ENCODE results near the gene CAPZB.

The CAPZB gene

DNA sequence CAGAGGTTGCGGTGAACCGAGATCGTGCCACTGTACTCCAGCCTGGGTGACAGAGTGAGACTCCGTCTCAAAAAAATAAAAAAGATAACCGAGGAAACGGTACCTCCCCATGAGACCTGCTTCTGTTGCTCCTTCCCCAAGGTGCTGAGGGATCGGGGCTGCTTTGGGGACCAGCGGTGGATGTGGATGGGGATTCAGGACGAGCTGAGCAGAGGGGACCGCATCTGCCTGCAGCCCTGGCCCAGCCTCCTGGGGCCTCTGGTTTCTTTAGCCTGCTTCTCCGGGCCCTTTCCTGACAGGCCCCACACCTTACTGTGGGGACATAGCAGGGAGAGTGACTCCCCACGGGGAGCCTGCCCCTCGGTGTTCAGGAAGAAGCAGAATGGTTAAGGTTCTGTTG, 156.2 kb downstream of the CAPZB start:
- no peak for DNase-seq (ENCODE audit: low read depth in 3 of 3)

DNA sequence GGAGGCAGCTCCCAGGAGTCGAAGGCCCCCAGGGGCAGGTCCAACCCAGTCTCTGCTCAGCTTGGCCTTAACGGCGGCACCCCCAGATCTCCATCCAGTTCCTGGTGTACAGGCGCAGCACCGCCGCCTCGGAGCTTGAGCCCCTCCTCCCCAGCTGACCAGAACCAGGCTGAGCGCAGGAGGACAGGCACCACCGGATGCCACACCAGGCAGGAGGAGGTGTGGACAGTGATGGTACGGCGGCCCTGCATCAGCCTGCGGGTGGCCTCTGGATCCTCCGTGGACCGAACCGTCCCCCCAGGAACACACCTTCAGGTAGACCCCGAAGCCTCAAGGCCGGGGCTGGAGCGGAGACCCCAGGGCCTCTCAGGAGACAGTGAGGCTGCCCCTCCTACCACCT, 156.9 kb downstream of the CAPZB start:
- no peak for DNase-seq (ENCODE audit: low read depth in 3 of 3)

DNA sequence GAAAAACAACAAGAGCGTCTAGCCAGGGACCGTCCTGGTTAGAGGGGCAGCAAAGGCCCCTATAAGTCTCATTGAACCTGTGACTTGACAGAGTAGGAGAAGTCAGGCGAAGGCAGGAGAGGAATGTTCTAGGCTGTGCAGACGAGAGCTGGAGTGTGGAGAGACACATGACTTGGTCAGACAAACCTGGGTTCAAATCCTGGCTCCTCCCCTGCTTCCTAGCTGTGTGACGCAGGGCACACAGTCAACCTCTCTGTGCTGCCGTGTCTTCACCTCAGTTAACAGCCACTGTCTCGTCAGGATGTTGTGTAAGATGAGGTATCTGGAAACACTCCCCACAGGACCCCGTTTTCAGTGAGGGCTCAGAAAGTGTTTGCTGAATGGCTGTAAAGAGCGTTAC, 157.6 kb downstream of the CAPZB start:
- DNase-seq (ENCODE audit: low read depth in 3 of 3) = no peak

DNA sequence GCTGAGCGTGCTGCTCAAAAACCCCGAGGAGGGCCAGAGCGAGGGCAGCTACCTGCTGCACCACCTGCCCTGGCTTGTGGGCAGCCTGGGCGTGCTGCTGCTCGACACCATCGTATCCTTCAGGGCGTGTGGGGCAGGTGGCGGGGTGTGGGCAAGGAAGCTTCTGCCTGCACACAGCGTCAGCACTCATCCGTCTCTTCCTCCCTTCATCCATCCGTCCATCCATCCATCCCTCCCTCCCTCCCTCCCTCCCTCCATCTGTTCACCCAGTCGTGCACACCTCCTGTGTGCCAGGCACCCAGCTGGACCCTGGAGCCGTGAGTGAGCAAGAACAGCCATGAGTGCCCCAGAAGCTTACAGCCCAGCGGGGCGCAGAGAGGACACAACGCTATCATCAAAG, 158.0 kb downstream of the CAPZB start:
- DNase-seq (ENCODE audit: low read depth in 3 of 3) = no peak

DNA sequence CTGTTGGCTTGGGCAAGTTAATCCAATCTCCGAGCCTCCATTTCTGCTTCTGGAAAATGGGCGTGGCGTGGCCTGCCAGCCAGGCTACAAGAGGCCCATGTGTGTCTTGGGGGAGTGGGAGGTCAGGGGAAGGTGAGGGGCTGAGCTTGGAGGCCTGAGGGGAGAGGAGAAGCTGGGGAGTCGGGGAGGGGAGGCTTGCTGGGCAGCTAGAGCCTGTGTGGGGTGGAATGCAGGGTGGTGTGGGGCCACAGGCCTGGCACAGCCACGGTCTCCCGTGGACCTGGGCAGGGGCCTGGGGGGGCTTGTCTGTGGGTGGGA, 158.6 kb downstream of the CAPZB start:
- no peak for DNase-seq (ENCODE audit: low read depth in 3 of 3)

DNA sequence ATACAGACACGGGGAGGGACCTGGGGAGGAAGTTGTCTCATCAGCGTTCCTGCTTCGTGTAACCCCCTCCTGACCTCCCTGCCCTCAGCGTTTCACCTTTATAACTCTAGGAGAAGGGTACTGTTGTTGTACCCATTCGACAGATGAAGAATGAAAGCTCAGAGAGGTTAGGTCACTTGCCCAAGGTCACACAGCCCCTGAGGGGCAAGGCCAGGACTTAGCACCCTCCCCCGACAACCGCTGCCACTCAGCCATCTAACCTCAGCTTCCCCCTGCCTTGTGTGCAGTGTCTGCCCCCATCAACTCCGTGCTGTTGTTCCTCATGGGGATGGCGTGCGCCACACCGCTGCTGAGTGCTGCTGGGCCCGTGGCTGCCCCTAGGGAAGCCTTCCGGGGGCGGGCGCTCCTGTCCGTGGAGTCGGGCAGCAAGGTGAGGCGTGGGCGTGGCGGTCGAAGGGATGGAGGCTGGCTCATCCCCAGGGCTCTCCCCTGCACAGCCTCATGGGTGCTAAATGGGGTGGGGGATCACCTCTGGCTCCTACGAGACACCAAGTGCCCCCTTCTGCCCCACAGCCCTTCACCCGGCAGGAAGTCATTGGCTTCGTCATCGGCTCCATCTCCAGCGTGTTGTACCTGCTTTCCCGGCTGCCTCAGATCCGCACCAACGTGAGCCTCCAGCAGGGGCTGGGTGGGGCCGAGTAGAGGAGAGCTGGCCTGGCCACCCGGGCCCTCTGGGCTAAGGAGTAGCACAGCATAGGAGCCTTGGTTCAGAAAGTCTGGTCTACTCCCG, 159.2 kb downstream of the CAPZB start:
- DNase-seq (ENCODE audit: low read depth in 3 of 3) = no peak

DNA sequence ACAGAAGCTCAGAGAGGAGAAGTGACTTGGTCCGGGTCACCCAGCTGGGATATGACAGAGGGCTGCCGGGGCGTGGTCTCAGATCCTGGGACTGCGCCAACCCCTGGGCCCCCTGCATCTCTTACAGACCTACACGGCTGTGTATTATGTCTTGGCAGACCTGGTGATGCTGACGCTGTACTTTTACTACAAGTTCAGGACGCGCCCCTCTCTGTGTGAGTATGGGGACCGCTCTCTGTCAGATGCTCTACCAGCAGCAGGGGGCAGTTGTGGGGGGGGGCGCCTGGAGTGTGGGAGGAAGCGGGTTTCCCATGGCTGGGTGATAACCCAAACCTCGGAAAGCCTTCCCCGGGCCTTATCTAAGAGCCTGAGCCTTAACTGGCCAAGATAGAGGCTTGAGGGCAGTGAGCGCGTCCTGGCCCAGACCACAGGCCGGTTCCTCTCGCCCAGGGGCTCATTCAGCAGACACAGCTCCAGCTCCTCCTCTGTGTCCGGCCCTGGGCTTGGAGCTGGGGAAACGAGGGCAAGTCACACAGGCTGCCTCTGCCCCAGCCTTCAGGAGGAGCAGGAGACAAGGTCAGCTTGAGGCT, 159.9 kb downstream of the CAPZB start:
- no peak for DNase-seq (ENCODE audit: low read depth in 3 of 3)

DNA sequence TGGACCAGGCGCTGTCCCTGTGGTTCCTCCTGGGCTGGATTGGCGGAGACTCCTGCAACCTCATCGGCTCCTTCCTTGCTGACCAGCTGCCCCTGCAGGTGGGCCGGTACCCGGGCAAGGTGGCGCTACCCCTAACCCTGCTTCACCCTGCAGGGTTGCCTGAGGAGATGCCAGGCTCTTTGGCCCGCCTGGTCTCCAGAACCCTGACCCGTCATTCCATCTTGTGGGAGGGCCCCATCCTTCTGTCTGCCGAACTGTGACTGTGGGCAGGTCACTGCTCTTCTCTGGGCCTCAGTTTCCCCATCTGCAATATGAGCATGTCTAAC, 160.7 kb downstream of the CAPZB start:
- no peak for DNase-seq (ENCODE audit: low read depth in 3 of 3)

DNA sequence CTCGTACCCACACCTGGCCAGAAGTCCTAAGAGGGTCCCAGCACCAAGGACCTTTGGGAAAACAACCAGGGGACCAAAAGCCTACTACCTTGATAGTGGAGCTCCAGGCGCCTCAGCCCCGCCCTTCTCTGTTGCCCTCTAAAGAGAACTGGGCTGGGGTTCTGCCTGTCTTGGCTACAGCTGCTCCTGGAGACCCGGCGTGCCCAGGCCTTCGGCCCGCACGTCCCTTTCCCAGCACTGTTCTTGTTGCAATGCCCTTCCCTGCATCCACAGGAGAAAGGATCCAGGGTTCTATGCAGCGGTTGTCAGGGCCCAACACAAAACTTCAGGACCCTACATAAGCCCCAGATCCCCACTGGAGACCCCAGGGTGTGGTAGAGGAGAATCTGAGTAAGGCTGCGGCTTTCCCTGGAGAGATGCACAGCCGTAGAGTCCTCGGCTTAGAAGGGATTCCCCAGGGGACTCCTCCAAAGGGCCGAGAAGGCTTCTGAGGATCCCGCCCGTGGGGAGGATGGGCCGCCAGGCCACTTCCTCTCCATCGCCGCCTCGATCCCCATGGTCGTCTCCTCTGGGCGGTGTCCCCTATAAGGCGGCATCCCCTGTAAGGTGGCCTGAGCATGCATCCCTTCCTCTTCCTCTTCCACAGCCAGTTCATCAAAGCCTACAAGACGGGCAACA, 161.2 kb downstream of the CAPZB start:
- no peak for DNase-seq (ENCODE audit: low read depth in 3 of 3)

DNA sequence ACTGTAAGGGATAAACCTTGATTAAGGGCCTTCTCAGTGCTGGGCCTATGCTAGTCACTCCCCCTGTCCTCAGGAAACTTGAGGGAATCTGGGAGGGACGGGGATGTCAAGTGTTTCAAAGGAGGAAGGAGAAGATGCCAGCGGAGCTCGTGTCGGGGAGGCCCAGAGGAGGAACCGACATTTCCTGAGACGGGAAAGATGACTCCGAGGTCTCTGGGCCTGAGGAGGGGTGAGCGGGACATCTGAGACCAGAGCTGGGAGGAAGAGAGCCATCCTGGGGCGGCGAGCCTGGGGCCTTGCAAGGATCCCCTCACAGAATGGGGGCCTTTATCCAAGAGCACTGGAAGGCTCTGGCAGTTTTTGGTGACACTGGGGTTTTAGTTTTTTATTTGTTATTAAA, 162.9 kb downstream of the CAPZB start:
- DNase-seq (ENCODE audit: low read depth in 3 of 3) = no peak

DNA sequence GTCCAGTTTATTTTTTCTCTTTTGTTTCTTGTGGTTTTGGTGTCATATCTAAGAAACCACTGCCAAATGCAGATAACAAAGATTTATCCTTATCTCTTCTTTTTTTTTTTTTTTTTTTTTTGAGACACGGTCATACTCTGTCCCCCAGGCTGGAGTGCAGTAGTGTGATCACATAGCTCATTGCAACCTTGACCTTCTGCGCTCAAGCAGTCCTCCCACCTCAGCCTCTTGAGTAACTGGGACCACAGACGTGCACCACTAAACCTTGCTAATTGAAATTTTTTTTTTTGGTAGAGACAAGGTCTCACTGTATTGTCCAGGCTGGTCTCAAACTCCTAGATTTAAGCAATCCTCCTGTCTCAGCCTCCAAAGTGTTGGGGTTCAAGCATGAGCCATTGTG, 164.3 kb downstream of the CAPZB start:
- no peak for DNase-seq (ENCODE audit: low read depth in 3 of 3)

DNA sequence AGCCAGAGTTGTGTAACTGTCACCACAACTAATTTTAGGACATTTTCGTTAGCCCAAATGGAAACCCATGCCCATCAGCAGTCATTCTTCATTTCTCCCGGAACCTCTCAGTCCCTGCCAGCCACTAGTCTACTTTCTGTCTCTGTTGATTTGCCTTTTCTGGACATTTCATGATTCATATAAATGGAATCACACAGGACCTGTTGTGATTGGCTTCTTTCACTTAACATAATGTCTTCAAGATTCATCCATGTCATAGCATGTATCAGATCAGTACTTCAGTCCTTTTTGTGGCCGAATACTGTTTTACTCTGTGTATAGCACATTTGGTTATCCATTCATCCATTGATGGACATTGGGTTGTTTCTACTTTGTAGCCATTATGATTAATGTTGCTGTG, 166.1 kb downstream of the CAPZB start:
- DNase-seq (ENCODE audit: low read depth in 3 of 3) = no peak

DNA sequence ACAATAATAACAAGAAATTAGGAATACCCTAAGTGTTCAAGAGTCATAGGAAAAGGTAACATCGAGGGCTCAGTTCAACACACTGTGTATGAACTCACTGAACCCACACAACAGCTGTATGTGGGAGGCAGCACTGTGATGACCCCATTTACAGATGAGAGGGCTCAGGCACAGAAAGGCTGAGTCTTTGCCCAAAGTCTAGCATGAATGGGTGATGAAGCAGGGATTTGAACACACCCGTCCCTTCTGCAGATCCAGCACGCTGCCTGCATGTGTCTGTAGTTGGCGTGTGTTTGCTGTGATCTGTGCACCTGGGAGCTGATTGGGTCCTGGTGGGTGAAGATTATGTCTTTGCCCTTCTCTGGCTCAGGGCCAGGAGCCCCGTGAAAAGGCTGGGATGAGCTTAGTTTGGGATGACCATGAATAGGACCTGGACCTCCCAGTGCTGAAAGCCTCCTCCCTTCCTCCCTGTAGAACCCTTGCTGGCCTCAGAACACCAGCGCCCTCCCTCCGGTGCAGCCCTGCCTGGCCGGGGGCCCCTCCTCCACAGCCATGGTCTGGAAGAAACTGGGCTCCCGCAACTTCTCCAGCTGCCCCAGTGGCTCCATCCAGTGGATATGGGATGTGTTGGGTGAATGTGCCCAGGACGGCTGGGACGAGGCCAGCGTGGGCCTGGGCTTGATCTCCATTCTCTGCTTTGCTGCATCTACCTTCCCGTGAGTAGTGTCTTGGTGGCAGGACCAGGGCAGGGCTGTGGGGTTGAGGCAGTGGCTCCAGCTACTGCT, 168.0 kb downstream of the CAPZB start:
- DNase-seq (ENCODE audit: low read depth in 3 of 3) = no peak

DNA sequence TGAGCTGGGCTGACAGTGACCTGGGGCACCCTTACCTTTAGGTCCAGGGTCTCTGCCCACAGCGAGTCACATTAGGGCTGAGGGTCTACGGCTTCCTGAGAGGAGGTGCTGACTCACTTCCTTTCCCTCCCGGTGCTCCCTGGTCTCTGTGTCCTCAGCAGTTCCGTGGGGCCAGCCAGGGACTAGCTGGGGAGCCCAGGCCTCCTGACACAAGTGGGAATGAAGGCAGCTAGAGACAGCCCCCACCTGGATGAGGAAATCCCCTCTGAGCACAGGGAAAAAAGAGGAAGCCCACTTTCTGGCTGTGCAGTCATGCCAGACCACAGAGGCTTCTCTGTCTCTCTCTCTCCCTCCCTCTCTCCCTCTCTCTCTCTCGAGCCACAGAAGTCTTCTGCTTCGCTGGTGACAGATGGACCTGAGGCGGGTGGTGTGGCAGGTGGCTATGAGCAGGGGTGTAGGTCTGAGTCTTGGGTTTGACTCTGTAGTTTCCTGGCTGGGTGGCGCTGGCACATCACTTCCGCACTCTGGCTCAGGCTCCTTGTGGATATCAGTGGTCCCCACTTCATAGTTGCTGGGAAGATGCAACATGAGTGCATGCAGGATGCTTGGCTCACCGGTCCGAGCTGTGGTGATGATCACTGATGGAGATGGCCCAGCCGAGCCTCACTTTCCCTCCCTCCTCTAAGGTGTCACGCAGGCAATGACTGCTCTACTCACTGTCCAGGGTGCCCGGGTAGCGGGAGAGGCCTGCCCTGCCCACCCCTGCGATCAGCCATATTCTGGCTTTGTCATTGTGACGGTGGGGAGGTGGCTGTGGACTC, 169.8 kb downstream of the CAPZB start:
- no peak for DNase-seq (ENCODE audit: low read depth in 3 of 3)

DNA sequence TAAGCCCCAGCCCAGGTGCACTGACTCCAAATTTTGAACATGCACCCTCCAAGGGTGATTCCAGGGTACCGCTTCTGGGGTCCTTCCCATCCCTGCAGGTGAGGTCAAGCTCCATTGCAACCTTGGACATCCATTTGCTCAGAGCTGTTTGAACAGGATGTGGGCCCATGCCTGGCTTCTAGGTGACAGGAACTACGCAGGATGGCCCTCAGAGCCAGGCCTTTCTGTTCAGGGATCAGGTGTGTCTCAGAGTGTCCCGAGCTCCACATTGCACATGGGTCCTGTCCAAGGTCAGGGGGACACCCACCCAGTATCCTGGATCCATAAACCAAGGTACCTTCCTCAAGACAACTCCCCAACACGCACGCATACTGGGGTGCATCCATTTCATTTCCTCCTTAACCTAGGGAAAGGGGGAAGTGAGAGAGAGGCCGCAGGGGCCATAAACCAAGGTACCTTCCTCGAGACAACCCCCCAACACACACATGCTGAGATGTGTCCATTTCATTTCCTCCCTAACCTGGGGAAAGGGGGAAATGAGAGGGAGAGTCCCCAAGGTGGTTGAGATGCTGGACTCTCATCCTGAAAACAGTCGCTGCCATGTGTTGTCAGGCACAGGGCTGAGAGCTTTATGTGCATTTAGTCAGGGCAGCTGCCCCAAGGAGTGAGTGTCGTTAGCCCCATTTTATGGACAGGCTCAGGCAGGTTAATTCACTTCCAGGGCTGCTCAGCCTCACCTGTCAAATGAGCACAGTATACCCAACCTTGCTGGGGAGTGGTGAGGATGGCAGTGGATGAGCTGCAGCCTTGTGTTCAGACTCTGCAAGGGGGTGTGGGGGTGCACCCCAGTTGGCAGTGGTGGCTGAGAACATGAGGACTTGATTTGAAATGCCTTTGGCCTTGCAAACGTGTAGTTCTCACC, 171.1 kb downstream of the CAPZB start:
- no peak for DNase-seq (ENCODE audit: low read depth in 3 of 3)

DNA sequence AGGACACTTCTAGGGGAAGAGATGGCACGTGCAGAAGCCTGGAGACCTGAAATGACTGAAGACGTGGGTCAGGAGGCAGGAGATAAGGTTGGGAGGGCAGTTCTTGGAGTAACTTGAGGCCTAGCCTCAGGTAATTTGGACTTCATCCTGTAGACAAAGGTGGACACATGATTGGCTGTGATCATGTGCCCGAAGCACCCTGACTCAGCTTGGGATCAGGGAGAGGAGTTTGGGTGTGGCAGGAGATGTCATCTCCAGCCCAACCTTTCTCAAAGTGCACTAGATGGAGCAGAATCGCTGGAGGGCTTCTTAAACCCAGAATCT, 171.7 kb downstream of the CAPZB start:
- DNase-seq (ENCODE audit: low read depth in 3 of 3) = no peak

DNA sequence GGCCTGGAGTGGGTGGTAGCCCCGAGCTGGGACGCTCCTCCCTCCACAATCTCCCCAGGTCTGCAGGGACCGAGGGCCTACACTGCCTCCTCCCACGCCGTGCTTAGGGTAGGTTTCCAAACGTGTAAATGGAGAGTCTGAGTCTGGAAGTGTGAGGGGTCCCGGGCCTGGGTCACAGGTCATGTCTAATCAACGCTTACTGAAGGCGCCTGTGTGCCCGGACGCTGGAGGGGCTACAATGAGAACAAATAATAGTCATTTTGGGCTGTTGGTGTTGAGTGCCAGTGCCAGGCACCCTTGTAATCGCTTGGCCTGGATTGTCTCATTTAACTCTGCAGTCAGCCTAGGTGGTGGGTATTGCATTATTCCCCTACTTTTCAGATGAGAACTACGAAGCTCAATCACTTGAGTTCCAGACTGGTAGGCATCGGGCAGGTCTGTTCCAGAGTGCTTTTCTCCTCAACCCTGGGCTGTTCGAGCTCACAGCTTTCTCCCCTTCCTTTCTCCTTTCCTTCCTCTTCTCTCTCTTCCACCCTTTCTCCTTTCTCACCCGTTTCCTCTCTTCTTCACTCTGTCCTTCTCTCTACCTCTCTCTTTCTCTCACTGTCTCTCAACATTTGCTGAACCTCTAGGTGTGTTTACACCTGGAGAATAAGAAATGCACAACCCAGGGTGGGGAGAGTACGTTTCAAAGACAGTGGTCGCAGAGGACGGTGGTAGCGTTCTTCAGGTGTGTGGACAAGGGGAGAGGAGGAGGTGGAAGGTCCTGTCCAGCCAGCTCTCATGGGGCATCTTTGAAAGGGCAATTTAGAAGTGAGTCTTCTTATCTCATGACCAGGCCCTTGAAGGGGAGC, 172.3 kb downstream of the CAPZB start:
- peak in 1 of 3 experiments; percentile 6 for DNase-seq (ENCODE audit: low read depth in 3 of 3)

DNA sequence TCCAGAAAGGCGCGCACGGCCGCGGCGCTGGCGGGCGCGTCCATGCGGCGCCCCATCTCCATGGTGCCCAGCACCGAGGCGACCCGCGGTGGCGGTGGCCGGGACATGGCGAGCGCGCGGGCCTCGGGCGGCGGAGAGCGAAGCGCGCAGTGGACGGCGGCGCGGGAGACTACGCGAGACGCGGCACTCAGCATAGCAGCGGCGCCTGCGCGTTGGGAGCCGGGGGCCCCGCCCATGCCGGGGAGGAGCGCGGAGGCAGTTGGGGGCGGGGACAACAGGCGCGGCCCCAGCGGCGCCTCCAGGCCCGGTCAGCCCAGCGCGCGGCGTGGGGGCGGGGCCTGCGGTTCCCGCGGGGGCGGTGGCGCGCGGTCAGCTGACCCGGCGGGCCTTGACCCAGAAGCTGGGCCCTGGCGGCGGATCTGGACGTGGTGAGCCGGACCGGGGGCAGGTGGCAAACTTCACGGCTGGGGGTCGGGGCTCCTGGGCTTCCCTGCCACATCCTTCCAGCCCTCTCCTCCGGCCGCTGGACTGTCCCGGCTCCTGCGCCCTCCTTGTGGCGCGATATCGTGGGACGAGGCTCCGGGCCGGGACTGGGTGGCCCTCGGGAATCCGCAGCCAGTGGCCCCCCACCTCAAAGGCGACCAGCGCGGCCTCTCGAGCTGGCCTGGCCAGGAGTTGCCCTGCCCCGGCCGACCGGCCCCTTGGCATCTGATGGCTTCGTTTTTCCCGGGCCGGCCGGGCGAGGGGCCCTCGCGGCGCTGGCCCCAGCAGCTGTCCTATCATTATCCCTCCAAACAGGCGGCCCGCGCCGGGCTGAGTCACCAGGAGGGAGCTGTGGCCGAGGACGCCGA, 173.2 kb downstream of the CAPZB start, which contains the start of the genes AKR7A2 and SLC66A1:
TSS of gene AKR7A2 (minus strand) at position 214 of the 851 bp plus-strand sequence. CDS start at position 194, 20 bp downstream.
TSS of gene SLC66A1 (plus strand) at position 396 of the 851 bp plus-strand sequence. CDS start 5,352 bp downstream, outside the sequence.
- peak; percentile 81 to 85 (median 84) for DNase-seq (ENCODE audit: low read depth in 3 of 3)

DNA sequence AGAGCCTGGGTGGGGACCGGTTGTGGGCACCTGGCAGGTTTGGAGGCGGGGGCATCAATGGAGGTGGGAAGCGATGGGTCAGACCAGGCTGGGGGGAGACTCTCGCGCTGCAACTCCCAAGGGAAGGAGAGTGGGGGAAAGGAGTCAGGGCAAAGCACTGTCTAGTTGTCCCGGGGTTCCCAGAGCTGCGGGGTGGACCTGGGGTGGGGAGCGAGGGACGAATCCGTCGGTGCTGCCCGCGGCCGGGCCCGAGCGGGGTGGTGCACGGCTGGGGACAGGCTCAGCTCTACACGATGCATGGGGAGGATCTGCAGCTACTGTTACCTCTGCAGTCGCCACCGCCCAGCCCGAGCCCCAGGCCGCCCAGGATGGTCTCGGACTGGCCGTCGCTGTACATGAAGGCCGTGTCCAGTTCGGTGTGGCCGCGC, 173.8 kb downstream of the CAPZB start:
- no peak for DNase-seq (ENCODE audit: low read depth in 3 of 3)

Measured in stimulated activated CD4-positive, alpha-beta T cell treated with anti-CD3 and anti-CD28 coated beads, TNF-alpha, amount 100 ng/mL, for 4 hours (primary cell).